ENCODE data around the gene MMP7.
A peak's percentile ranks its signal among the peaks of the same experiment; 100 is the strongest.

MMP7 gene

DNA sequence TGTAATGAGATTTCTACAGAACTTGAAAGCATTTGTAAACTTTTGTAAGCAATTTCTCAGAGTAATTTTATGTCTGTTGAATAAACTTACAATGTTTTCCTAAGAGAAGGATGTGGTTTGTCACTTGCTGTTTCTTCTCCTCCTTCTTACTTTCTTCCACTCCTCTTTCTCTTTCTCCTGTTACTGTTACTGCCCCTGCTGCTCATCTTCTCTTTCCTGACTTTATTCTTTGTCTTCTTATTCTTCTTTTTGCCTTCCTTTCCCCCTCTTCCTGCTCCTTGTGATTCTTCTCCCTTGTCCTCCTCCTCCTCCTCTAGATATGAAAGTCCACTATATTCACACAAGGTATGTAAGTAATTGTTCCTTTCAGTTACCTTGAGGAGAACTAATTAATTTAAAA, 31.1 kb upstream of the MMP7 start:
- peak overlapping the region; percentile 84 for H3K4me2 ChIP-seq
- no peak overlapping the region for H3K4me3 ChIP-seq
- H3K36me3 ChIP-seq: peaks cover 15% of the 10 kb centered on the region; the same call in 1 of the 2 replicates
- peaks cover 52% of the 10 kb centered on the region for H3K4me1 ChIP-seq
- peak overlapping the region; percentile 47; the same call in 1 of the 2 replicates for H3K9ac ChIP-seq
- H3K9me3 ChIP-seq: peaks cover 45% of the 10 kb centered on the region
- H4K20me1 ChIP-seq: no peaks in the 10 kb centered on the region
- peak overlapping the region; percentile 82 for H3K27ac ChIP-seq
- TF ChIP-seq Cebpa-rat (IDR thresholded peaks at IDR 0.05): no peak
- H3K27me3 ChIP-seq: no peaks in the 10 kb centered on the region

DNA sequence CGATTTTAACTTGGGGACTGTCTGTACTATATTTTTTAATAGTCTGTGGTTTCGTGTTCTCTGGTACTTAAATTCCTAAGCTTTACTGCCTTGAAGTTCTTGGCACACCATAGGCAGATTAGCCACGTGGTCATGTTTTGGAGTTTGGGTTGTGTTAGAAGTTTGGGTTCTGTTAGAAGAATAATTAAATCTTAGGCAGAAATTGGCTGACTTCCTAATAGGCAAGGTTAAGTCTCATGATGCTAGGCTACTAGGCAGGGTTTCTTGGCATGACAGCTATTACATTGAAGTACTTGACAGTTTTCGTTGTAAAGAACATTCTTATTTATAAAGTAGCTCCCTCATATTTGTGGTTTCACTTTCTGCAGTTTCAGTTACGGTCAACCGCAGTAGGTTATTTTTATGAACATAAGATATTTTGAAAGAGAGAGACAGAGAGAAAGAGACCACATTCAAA, 30.0 kb upstream of the MMP7 start:
- no peaks in the 10 kb centered on the region for H4K20me1 ChIP-seq
- H3K36me3 ChIP-seq: peaks cover 9% of the 10 kb centered on the region; the same call in 1 of the 2 replicates
- no peaks in the 10 kb centered on the region for H3K27me3 ChIP-seq
- peak overlapping the region; percentile 39; the same call in 1 of the 2 replicates for H3K9ac ChIP-seq
- peak overlapping the region; percentile 84 for H3K4me2 ChIP-seq
- H3K9me3 ChIP-seq: peaks cover 39% of the 10 kb centered on the region
- peak overlapping the region; percentile 82 for H3K27ac ChIP-seq
- no peak for TF ChIP-seq Cebpa-rat (IDR thresholded peaks at IDR 0.05)
- peaks cover 52% of the 10 kb centered on the region for H3K4me1 ChIP-seq
- H3K4me3 ChIP-seq: peak overlapping the region; percentile 48; the same call in 1 of the 2 replicates

DNA sequence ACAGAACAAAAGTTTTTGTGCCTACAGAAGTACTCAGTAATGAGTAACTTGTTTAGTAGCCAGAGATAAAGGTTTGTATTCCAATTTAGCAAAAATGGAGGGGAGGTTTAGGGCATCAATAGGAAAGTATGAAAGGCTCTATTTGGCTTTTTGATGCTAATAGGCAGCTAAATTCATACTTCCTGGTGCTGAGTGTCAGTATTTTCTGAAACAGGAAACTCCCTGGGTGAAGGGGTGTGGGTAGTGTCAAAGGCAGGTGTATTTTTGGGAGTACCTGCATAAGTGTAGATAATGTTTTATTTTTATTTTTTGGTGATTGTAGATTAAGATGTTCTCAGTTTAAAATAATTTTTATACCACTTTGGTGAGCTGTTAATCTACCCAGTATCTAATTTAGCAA, 29.3 kb upstream of the MMP7 start:
- Histone ChIP-seq H3K9me3 (peaks cover 36% of the 10 kb centered on the region), H3K4me3 (no peak overlapping the region; the same call in 1 of the 2 replicates), H4K20me1 (no peaks in the 10 kb centered on the region), H3K9ac (no peak overlapping the region), H3K4me1 (peaks cover 52% of the 10 kb centered on the region), H3K4me2 (peak overlapping the region; percentile 84), H3K27ac (peak overlapping the region; percentile 82), H3K36me3 (peaks cover 9% of the 10 kb centered on the region; the same call in 1 of the 2 replicates), H3K27me3 (no peaks in the 10 kb centered on the region)
- no peak for TF ChIP-seq Cebpa-rat (IDR thresholded peaks at IDR 0.05)

DNA sequence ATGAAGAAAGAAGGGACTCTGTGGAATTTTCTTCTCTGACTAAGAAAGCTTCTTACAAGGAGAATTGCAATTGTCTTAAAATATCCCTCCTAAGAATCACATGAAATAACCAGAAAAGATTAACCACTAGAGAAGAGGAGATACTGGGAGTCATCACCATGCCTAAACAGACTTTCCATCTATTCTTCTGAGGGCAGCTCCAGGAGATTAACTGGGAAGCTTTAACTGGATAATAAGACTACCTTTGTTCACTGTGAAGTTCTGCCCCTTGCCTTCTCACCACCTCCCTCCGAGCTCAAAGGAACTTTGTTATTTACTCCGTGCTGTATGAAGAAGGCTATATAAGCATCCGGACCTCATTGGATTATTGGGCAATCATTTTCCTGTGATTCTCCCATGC, 24.5 kb upstream of the MMP7 start:
- no peak overlapping the region for H3K9ac ChIP-seq
- H4K20me1 ChIP-seq: no peaks in the 10 kb centered on the region
- H3K4me1 ChIP-seq: peaks cover 21% of the 10 kb centered on the region
- no peak overlapping the region for H3K27ac ChIP-seq
- peaks cover 32% of the 10 kb centered on the region for H3K9me3 ChIP-seq
- H3K27me3 ChIP-seq: no peaks in the 10 kb centered on the region
- H3K4me2 ChIP-seq: no peak overlapping the region
- peaks cover 9% of the 10 kb centered on the region; the same call in 1 of the 2 replicates for H3K36me3 ChIP-seq
- TF ChIP-seq Cebpa-rat (IDR thresholded peaks at IDR 0.05): no peak
- no peak overlapping the region for H3K4me3 ChIP-seq

DNA sequence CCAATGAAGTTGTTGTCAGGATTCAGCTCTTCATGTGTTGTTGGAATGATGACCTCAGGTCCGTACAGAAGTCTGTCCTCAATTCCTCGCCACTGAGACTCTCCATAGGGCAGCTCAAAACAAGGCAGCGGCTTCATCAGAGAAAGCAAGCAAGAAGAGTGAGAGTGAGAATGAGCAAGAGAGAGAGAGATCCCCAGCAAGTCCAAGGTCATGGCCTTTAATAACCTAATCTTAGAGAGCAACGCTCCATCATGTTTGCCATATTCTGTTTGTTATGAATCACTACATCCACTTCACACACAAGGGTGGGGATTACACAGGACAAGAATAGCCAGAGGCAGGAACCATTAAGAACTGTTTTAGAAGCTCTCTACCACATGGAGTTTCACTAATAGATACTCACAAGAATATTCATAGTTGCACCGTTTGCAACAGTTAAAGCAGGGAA, 23.3 kb upstream of the MMP7 start:
- H3K4me1 ChIP-seq: peaks cover 9% of the 10 kb centered on the region

DNA sequence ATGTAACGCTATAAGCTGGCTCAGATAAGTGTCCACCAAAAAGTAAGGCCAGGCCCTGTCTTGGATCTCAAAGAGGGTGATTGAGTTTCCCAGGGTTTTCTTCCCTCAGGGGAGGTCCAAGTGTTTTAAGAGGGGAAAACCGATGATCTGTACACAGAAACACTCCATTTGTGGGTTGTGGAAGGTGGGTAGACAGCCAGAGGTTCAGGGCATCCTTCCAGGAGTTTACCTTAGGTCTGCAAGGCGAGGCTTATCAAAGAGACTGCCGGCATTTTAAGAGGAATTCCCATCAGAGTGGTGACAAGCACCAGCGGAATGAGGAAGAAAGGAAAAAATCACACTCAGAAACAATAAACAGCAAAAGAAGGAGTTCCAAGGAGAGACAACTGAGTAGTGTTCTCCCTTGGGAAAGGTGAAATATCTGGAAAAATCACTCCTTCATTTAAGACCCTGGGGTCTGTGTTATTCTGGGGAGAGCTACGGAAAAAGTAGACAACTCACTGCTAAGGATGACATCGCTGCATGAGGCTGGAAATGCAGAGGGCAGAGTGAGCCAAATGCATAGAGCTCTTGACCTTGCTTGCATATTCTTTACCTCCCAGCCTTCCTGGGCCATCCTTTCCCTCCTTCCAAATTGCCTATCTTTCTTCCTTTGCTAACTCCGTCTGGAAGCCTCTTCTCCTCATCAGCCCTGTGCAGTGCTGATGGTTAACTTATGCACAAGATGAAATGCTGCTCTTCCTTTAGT, 22.1 kb upstream of the MMP7 start:
- H3K4me1 ChIP-seq: peaks cover 9% of the 10 kb centered on the region
- H3K36me3 ChIP-seq: no peaks in the 10 kb centered on the region
- no peak overlapping the region for H3K9ac ChIP-seq
- no peak overlapping the region for H3K27ac ChIP-seq
- H3K4me3 ChIP-seq: no peak overlapping the region
- peaks cover 19% of the 10 kb centered on the region for H3K9me3 ChIP-seq
- no peaks in the 10 kb centered on the region for H4K20me1 ChIP-seq
- H3K27me3 ChIP-seq: no peaks in the 10 kb centered on the region
- no peak for TF ChIP-seq Cebpa-rat (IDR thresholded peaks at IDR 0.05)
- no peak overlapping the region for H3K4me2 ChIP-seq

More for the DNA sequence above, 23.3 kb upstream of the MMP7 start:
- Histone ChIP-seq H3K36me3 (peaks cover 9% of the 10 kb centered on the region; the same call in 1 of the 2 replicates), H3K27ac (no peak overlapping the region), H3K9ac (no peak overlapping the region), H3K4me2 (no peak overlapping the region), H3K9me3 (peaks cover 31% of the 10 kb centered on the region), H4K20me1 (no peaks in the 10 kb centered on the region), H3K4me3 (no peak overlapping the region), H3K27me3 (no peaks in the 10 kb centered on the region)
- no peak for TF ChIP-seq Cebpa-rat (IDR thresholded peaks at IDR 0.05)

DNA sequence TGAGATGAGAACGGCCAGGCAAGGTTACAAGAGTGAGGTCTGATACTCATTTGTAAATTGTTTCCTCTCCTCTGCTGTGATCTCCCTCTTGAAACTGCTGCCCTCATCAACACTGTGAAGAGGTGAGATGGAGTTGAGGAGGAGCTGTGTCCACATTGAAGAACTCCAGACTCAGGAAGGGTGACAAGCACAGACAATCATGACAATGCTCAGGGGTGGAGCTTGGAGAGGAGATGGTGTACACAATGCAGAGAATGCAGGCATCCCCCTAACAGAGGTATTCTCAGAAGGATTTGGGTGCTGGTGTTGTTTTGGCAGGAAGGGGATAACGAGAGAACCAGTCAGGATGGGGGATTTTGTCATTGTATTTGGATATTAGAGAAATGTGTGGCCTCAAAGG, 21.5 kb upstream of the MMP7 start:
- no peaks in the 10 kb centered on the region for H4K20me1 ChIP-seq
- no peak overlapping the region for H3K4me2 ChIP-seq
- H3K4me1 ChIP-seq: peaks cover 15% of the 10 kb centered on the region
- no peak overlapping the region for H3K9ac ChIP-seq
- no peaks in the 10 kb centered on the region for H3K27me3 ChIP-seq
- no peaks in the 10 kb centered on the region for H3K36me3 ChIP-seq
- H3K9me3 ChIP-seq: peaks cover 13% of the 10 kb centered on the region
- no peak for TF ChIP-seq Cebpa-rat (IDR thresholded peaks at IDR 0.05)
- H3K27ac ChIP-seq: no peak overlapping the region
- H3K4me3 ChIP-seq: no peak overlapping the region

DNA sequence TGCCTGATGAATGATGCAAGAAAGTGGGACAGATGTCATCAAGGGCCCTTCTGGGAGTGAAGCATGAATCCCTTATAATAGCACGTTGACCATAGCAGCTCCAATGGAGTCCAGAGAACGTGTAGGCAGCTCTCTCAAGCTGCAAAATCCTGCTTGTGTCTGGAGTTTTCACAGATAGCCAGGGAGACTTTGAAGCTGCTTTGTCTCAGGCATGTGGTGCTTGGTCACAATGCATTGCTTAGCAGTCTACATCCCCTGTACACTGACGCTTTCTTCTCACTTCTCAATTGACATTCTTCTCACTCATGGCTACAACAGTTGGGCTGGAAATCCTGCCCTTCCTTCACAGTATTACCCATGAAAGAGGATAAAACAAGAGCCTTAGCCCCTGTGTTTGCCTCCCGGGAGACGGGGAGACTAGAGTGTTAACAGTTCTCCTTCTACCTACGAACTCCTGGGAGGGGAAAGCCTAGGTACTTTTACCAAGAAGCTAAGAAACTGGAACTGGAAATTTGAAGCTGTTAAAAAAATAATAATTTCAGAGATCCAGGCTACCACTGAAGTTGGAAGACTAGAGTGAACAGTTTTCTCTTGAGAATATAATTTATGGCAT, 20.7 kb upstream of the MMP7 start:
- Histone ChIP-seq H3K4me2 (no peak overlapping the region), H3K4me1 (peaks cover 22% of the 10 kb centered on the region)

DNA sequence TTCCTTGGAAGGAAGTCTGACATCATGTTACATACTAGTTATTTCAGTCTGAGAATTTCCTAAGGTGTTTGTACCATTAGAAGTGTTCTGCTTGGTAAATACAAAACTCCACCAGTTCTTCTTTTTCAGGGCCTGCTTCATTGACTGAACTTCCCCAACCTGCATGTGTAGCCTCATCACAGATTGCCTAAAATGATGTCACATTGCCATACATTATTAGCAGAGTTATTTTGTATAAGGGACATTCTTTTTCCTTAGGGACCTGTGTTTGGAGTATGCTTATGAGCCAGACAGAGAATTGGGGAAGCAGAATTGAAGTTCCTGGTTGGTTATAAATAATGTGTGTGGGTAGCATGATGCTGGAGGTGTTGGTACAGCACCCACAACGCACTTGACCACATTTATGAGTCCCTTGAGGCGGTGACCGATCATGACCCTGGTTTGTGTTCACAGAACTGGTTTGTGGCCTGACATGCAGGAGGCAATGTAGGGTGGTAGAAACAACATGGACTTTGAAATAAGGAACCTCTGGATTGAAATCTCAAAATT, 16.4 kb upstream of the MMP7 start:
- no peak for TF ChIP-seq Cebpa-rat (IDR thresholded peaks at IDR 0.05)
- Histone ChIP-seq H3K27ac (no peak overlapping the region), H3K4me2 (peak overlapping the region; percentile 67), H3K36me3 (no peaks in the 10 kb centered on the region), H3K27me3 (no peaks in the 10 kb centered on the region), H4K20me1 (no peaks in the 10 kb centered on the region), H3K9me3 (no peaks in the 10 kb centered on the region), H3K9ac (no peak overlapping the region), H3K4me1 (peaks cover 31% of the 10 kb centered on the region), H3K4me3 (no peak overlapping the region)

More for the DNA sequence above, 20.7 kb upstream of the MMP7 start:
- no peak for TF ChIP-seq Cebpa-rat (IDR thresholded peaks at IDR 0.05)
- Histone ChIP-seq H3K9ac (no peak overlapping the region), H3K27me3 (no peaks in the 10 kb centered on the region), H3K27ac (no peak overlapping the region), H3K36me3 (no peaks in the 10 kb centered on the region), H4K20me1 (no peaks in the 10 kb centered on the region), H3K9me3 (peaks cover 5% of the 10 kb centered on the region; the same call in 1 of the 2 replicates), H3K4me3 (no peak overlapping the region)

DNA sequence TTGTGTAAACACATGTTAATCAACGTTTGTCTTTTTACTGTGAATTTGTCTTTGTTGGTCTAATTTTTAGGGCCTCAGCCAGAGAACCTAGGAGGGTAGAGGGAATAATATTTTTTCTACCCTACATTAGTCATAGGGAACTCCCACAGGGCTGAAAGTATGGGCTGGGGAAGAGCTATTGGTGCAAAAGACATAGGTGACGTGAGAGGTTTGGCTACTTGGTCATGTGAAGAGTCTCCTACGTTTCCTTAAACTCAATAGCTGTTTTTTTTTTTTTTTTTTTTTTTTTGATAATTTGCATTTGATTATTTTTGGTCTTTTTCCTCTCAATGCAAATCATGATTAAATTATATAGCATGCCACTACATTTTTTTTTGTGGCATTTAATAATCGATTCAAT, 15.9 kb upstream of the MMP7 start:
- Histone ChIP-seq H3K36me3 (no peaks in the 10 kb centered on the region), H3K9me3 (no peaks in the 10 kb centered on the region), H3K27ac (no peak overlapping the region), H3K9ac (no peak overlapping the region), H3K4me2 (peak overlapping the region; percentile 67; the same call in 1 of the 2 replicates), H4K20me1 (no peaks in the 10 kb centered on the region), H3K4me1 (peaks cover 26% of the 10 kb centered on the region), H3K27me3 (no peaks in the 10 kb centered on the region), H3K4me3 (no peak overlapping the region)
- TF ChIP-seq Cebpa-rat (IDR thresholded peaks at IDR 0.05): no peak
